ENCODE measurements around the gene SMARCAL1. TPM values are rescaled to one million over a fixed set of nuclear protein-coding genes. Genes with fewer than 3 reads are reported as not detected.

SMARCAL1 gene
- total and polyA plus RNA-seq, 2 experiments from 2014 or later = 18.8 to 19.9 TPM

DNA sequence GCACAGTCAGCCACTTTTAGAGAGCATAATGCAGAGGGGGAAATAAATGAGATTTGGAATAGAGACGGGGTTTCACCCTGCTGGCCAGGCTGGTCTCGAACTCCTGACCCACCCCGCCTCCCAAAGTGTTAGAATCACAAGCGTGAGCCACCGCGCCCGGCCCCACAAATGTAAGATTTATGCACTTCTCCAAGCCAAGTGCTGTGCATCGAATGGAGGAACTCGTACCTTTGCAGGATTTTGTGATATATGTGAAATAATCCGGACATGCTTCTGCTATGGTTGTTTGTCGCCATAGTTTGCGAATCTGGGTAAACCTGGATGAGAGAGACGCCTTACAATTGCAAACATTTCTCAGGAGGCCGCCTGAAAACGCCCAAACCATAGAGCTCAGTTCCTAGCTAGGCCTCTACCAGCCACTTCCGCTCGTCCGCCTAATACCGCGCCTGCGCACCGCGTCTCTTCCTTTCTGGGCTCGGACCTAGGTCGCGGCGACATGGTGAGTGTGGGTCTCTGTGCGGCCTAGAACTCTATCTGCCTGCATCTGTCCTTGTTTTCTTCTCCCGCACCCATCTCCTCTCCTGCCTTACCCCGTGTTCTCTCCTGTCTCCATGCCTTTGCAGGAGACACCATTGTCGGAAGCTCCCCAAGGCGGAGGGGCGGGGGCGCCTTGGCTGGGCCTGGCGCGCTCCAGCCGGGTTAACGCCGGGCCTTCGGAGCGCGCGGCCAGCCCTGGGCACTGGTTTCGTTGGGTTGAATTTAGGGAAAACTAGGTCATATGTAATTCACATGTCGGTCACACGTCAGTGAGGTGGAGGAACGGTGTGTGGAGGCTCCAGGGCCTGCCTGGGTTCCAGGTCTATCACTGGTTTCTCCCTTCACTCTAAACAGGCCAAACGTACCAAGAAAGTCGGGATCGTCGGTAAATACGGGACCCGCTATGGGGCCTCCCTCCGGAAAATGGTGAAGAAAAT is 86.4 kb downstream of the SMARCAL1 start, which contains the start of gene RPL37A:
Gene RPL37A, plus strand, starts transcription at position 466 of the 974 bp plus-strand sequence. Its CDS starts 31 bp downstream, at position 497.
- Histone ChIP-seq H3K4me2 (peak within 1 kb of the TSS; percentile 92), H4K20me1 (ENCODE audit: insufficient read depth, poor library complexity, severe bottlenecking) (peaks cover 37% of the 10 kb centered on the region), H2AFZ (peak within 1 kb of the TSS; percentile 67), H3K36me3 (replicated peaks; ENCODE audit: insufficient read depth, low read depth) (peaks cover 14% of the 10 kb centered on the region), H3K4me3 (peak within 1 kb of the TSS; percentile 71), H3K79me2 (peaks cover 50% of the 10 kb centered on the region), H3K4me1 (ENCODE audit: insufficient read depth) (peaks cover 23% of the 10 kb centered on the region), H3K27me3 (no peaks in the 10 kb centered on the region), H3K9me2 (replicated peaks; ENCODE audit: insufficient read depth) (no peaks in the 10 kb centered on the region), H3K9me3 (ENCODE audit: low read depth) (no peaks in the 10 kb centered on the region), H3K27ac (peak within 1 kb of the TSS; percentile 88)
- WGBS (ENCODE audit: low lambda C conversion rate, missing lambda C conversion rate) = 5% methylated on average over 54 of the region's 54 CpGs
- TF ChIP-seq, protein P1, sequence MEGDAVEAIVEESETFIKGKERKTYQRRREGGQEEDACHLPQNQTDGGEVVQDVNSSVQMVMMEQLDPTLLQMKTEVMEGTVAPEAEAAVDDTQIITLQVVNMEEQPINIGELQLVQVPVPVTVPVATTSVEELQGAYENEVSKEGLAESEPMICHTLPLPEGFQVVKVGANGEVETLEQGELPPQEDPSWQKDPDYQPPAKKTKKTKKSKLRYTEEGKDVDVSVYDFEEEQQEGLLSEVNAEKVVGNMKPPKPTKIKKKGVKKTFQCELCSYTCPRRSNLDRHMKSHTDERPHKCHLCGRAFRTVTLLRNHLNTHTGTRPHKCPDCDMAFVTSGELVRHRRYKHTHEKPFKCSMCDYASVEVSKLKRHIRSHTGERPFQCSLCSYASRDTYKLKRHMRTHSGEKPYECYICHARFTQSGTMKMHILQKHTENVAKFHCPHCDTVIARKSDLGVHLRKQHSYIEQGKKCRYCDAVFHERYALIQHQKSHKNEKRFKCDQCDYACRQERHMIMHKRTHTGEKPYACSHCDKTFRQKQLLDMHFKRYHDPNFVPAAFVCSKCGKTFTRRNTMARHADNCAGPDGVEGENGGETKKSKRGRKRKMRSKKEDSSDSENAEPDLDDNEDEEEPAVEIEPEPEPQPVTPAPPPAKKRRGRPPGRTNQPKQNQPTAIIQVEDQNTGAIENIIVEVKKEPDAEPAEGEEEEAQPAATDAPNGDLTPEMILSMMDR (IDR thresholded peaks at IDR 0.05; ENCODE audit: poor library complexity) = no peak
- TF ChIP-seq EZH2 (IDR thresholded peaks at IDR 0.05; ENCODE audit: borderline replicate concordance) (no peak), EZH2phosphoT487 (IDR thresholded peaks at IDR 0.05; ENCODE audit: low read depth, severe bottlenecking, unreplicated experiment) (no peak)
- peak; percentile 97 for DNase-seq (ENCODE audit: low spot score)

GRCh38 chr2:216499641-216500218 is 87.4 kb downstream of the SMARCAL1 start:
- DNase-seq (ENCODE audit: low spot score) = no peak
- H3K9me3 ChIP-seq (ENCODE audit: low read depth) = no peaks in the 10 kb centered on the region
- TF ChIP-seq EZH2 (IDR thresholded peaks at IDR 0.05; ENCODE audit: borderline replicate concordance) (no peak), EZH2phosphoT487 (IDR thresholded peaks at IDR 0.05; ENCODE audit: low read depth, severe bottlenecking, unreplicated experiment) (no peak)
- TF ChIP-seq, protein P1 (IDR thresholded peaks at IDR 0.05; ENCODE audit: poor library complexity) = no peak

DNA sequence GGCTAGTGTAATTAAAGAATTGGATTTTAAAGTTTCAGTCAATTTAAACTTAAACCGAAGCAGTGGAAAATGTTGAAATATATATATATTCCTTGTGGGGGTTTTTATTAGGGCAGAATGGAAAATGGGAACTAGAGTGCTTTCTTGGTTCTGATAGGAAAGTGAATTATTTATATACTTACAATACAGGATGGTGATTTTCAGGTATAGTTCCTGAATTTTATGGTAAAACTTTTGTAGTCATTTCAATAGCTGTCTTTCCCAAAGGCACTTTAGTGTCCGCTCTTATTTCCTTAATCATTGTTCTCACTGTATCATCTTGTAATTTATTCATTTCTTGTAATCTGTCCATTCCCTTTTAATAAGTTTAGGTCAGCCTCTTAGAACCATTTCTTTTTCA is 88.3 kb downstream of the SMARCAL1 start:
- Histone ChIP-seq H3K4me1 (ENCODE audit: insufficient read depth) (peaks cover 23% of the 10 kb centered on the region), H3K27ac (no peak overlapping the region), H3K27me3 (no peaks in the 10 kb centered on the region), H3K9me2 (replicated peaks; ENCODE audit: insufficient read depth) (no peaks in the 10 kb centered on the region), H2AFZ (no peak overlapping the region), H3K79me2 (peaks cover 55% of the 10 kb centered on the region), H3K36me3 (replicated peaks; ENCODE audit: insufficient read depth, low read depth) (peaks cover 14% of the 10 kb centered on the region), H3K4me3 (peak overlapping the region; percentile 71), H3K9me3 (ENCODE audit: low read depth) (no peaks in the 10 kb centered on the region), H4K20me1 (ENCODE audit: insufficient read depth, poor library complexity, severe bottlenecking) (peaks cover 37% of the 10 kb centered on the region), H3K4me2 (peak overlapping the region; percentile 92)
- WGBS (ENCODE audit: low lambda C conversion rate, missing lambda C conversion rate) = 95% methylated on average over 2 of the region's 2 CpGs
- no peak for TF ChIP-seq EZH2 (IDR thresholded peaks at IDR 0.05; ENCODE audit: borderline replicate concordance)
- TF ChIP-seq EZH2phosphoT487 (IDR thresholded peaks at IDR 0.05; ENCODE audit: low read depth, severe bottlenecking, unreplicated experiment) = no peak
- DNase-seq (ENCODE audit: low spot score) = no peak

More at GRCh38 chr2:216499641-216500218, 87.4 kb downstream of the SMARCAL1 start:
- Histone ChIP-seq H3K4me2 (peak overlapping the region; percentile 92), H3K79me2 (peaks cover 55% of the 10 kb centered on the region), H3K4me1 (ENCODE audit: insufficient read depth) (peaks cover 23% of the 10 kb centered on the region), H2AFZ (no peak overlapping the region), H4K20me1 (ENCODE audit: insufficient read depth, poor library complexity, severe bottlenecking) (peaks cover 37% of the 10 kb centered on the region), H3K9me2 (replicated peaks; ENCODE audit: insufficient read depth) (no peaks in the 10 kb centered on the region), H3K36me3 (replicated peaks; ENCODE audit: insufficient read depth, low read depth) (peaks cover 14% of the 10 kb centered on the region), H3K27me3 (no peaks in the 10 kb centered on the region), H3K27ac (peak overlapping the region; percentile 88), H3K4me3 (peak overlapping the region; percentile 71)
- 19% methylated on average over 6 of the region's 6 CpGs for WGBS (ENCODE audit: low lambda C conversion rate, missing lambda C conversion rate)

Data from hepatocyte (in vitro differentiated cells).